Fibroblast of the aortic adventitia (primary cell): ENCODE results near the gene LDB3. TPM values are rescaled to one million over a fixed set of nuclear protein-coding genes. Genes with fewer than 3 reads are reported as not detected.
"Not testable (repeated sequence)": the region's sequence is repeated elsewhere in the genome, so short reads cannot be mapped to it uniquely, and the experiment has no call there.

Experiments
- DNase-seq: peaks from one replicate; pipeline ENCODE4 v3.0.0-alpha.2; 2010; ENCODE audit warnings: low read depth
- H3K4me3 ChIP-seq: 2 replicates; pipeline ENCODE4 v1.5.1; 2011; ENCODE audit warnings: low read depth, mild to moderate bottlenecking, control low read depth, low read length, moderate library complexity
- CTCF ChIP-seq: IDR thresholded peaks from 2 replicates; pipeline ENCODE4 v1.5.1; 2011; ENCODE audit warnings: mild to moderate bottlenecking, low read length, control low read depth, inconsistent platforms; ENCODE audit not compliant: insufficient read depth
- total RNA-seq: library from RNA; depleted of rRNA; stranded (reverse); fragments of >200 nt; gene quantifications from 2 replicates; pipeline ENCODE4 v1.2.3, GENCODE V29; 2012; ENCODE audit warnings: low replicate concordance

The LDB3 gene
- total RNA-seq, 1 donor: under 0.01 TPM

GRCh38 chr10:86635402-86635801, 32.9 kb upstream of the LDB3 start:
- peak; percentile 92 for DNase-seq
- no peak overlapping the region for H3K4me3 ChIP-seq
- TF ChIP-seq CTCF: no peak

GRCh38 chr10:86636311-86636710, 32.0 kb upstream of the LDB3 start:
- no peak overlapping the region for H3K4me3 ChIP-seq
- DNase-seq: no peak
- TF ChIP-seq CTCF: no peak

GRCh38 chr10:86642021-86642420, 26.3 kb upstream of the LDB3 start:
- no peak overlapping the region for H3K4me3 ChIP-seq
- no peak for TF ChIP-seq CTCF
- DNase-seq: no peak

- H3K4me3 ChIP-seq: no peak overlapping the region
- no peak for TF ChIP-seq CTCF
- DNase-seq: peak; percentile 47
These were observed 25.8 kb upstream of the LDB3 start for GRCh38 chr10:86642499-86642898.

GRCh38 chr10:86644152-86644793, 24.0 kb upstream of the LDB3 start:
- no peak for TF ChIP-seq CTCF
- DNase-seq: peak; percentile 23
- H3K4me3 ChIP-seq: no peak overlapping the region

GRCh38 chr10:86644794-86645445, 23.4 kb upstream of the LDB3 start:
- no peak overlapping the region for H3K4me3 ChIP-seq
- DNase-seq: no peak
- TF ChIP-seq CTCF: no peak

- not testable (repeated sequence) for DNase-seq, H3K4me3 ChIP-seq
These were observed 22.6 kb upstream of the LDB3 start for GRCh38 chr10:86645621-86646165.
